ENCODE results near the gene PPP6R3. TPM values are rescaled to one million over a fixed set of nuclear protein-coding genes. Genes with fewer than 3 reads are reported as not detected.

Gene PPP6R3
- total and polyA plus RNA-seq, 2 of the 8 experiments (the other 6 are each of a cell fraction or from before 2014, with no cell fraction given): 44.6 to 150 TPM

- Histone ChIP-seq H2BK15ac (ENCODE audit: low read length) (no peak overlapping the region), H2BK12ac (ENCODE audit: low read depth, low read length) (no peak overlapping the region), H3K27me3 (replicated peaks in 1 of 4; ENCODE audit: control insufficient read depth in 3 of 4, extremely low read depth in 1 of 4, insufficient read depth in 3 of 4, low read length in 3 of 4) (no peaks in the 10 kb centered on the region), H3K4me1 (replicated peaks in 1 of 4; ENCODE audit: control insufficient read depth in 3 of 4, insufficient read depth in 4 of 4, low read length in 3 of 4) (no peaks in the 10 kb centered on the region; a peak in 1 of 7 replicates), H3K23ac (ENCODE audit: insufficient read length) (no peak overlapping the region), H4K5ac (ENCODE audit: insufficient read length, low read depth, low read length) (no peak overlapping the region), H2AFZ (ENCODE audit: low read length) (no peak overlapping the region), H2BK5ac (ENCODE audit: low read depth, low read length) (no peak overlapping the region), H3K18ac (ENCODE audit: extremely low read depth, low read length) (no peak overlapping the region), H3K36me3 (ENCODE audit: control insufficient read depth in 2 of 4, insufficient read depth in 4 of 4, low read length in 3 of 4) (no peaks in the 10 kb centered on the region), H3K4me2 (ENCODE audit: insufficient read depth in 1 of 2, low read depth in 2 of 2, low read length in 2 of 2) (no peak overlapping the region), H3K4ac (replicated peaks; ENCODE audit: insufficient read length, low read depth, low read length) (no peak overlapping the region), H2BK20ac (ENCODE audit: low read length) (no peak overlapping the region), H3K79me1 (ENCODE audit: low read depth, low read length) (peaks cover 7% of the 10 kb centered on the region), H3K9me3 (ENCODE audit: insufficient read depth in 2 of 2, low read depth in 1 of 2, low read length in 1 of 2) (no peaks in the 10 kb centered on the region), H2AK5ac (ENCODE audit: low read depth, low read length) (no peak overlapping the region), H3K4me3 (ENCODE audit: extremely low read depth in 1 of 4, insufficient read depth in 2 of 4, low read depth in 3 of 4, low read length in 4 of 4) (no peak overlapping the region), H4K91ac (replicated peaks; ENCODE audit: insufficient read length, low read length) (no peak overlapping the region), H3K9ac (replicated peaks in 1 of 4; ENCODE audit: extremely low read depth in 1 of 4, low read depth in 3 of 4, low read length in 3 of 4) (no peak overlapping the region), H3K23me2 (ENCODE audit: low read depth, low read length) (no peaks in the 10 kb centered on the region), H3K56ac (replicated peaks; ENCODE audit: insufficient read length, low read depth, low read length) (no peak overlapping the region), H4K20me1 (replicated peaks in 1 of 2; ENCODE audit: control insufficient read depth in 1 of 2, insufficient read depth in 2 of 2, low read length in 2 of 2) (peaks cover 30 to 31% of the 10 kb centered on the region in 2 experiments), H2BK120ac (replicated peaks; ENCODE audit: low read depth, low read length) (no peak overlapping the region), H3K79me2 (ENCODE audit: control insufficient read depth in 1 of 2, insufficient read depth in 2 of 2, low read length in 2 of 2) (peaks cover 25 to 99% of the 10 kb centered on the region in 2 experiments), H3K27ac (ENCODE audit: low read depth, low read length) (no peak overlapping the region), H3K14ac (ENCODE audit: insufficient read length) (no peak overlapping the region), H4K8ac (ENCODE audit: extremely low read depth, insufficient read depth, low read length) (no peak overlapping the region)
- no peak for DNase-seq (ENCODE audit: low read depth in 1 of 2, low spot score in 2 of 2)
- WGBS, 2 experiments (ENCODE audit: extremely low coverage in 1 of 2, insufficient coverage in 1 of 2, insufficient read length in 1 of 2, insufficient replicate concordance in 2 of 2, low coverage in 1 of 2, low lambda C conversion rate in 2 of 2, missing lambda C conversion rate in 1 of 2): 94% methylated on average over 6 of the region's 6 CpGs; no CpG with 5 or more reads in 1 of the 2 experiments
- ChIA-PET CTCF (ENCODE audit: partially characterized antibody) (interaction anchor here (1.2 kb wide), 1 partner anchor 9 kb away, joined by 4 read pairs; no protein-coding TSS in a partner anchor), POLR2A (ENCODE audit: partially characterized antibody) (interaction anchor here (1.3 to 1.7 kb wide), 2 partner anchors 9 to 16 kb away, joined by 3 read pairs; no protein-coding TSS in a partner anchor)
- no peak for FAIRE-seq
- TF ChIP-seq, protein P1, sequence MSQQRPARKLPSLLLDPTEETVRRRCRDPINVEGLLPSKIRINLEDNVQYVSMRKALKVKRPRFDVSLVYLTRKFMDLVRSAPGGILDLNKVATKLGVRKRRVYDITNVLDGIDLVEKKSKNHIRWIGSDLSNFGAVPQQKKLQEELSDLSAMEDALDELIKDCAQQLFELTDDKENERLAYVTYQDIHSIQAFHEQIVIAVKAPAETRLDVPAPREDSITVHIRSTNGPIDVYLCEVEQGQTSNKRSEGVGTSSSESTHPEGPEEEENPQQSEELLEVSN (IDR thresholded peaks at IDR 0.05): no peak
- TF ChIP-seq SP4 (IDR thresholded peaks at IDR 0.05; ENCODE audit: low read length): no peak
- TF ChIP-seq USF2 (IDR thresholded peaks at IDR 0.05; ENCODE audit: low read length): no peak
- TF ChIP-seq SIX5 (IDR thresholded peaks at IDR 0.05; ENCODE audit: low read depth, low read length): no peak
- TF ChIP-seq KDM4A (IDR thresholded peaks at IDR 0.05; ENCODE audit: low read depth, low read length, severe bottlenecking): no peak
- no peak for TF ChIP-seq HDAC2 (IDR thresholded peaks at IDR 0.05; ENCODE audit: borderline replicate concordance in 1 of 2, low read depth in 2 of 2, low read length in 2 of 2)
- no peak for TF ChIP-seq BRCA1 (IDR thresholded peaks at IDR 0.05; ENCODE audit: low read depth, low read length)
- TF ChIP-seq RXRA (IDR thresholded peaks at IDR 0.05; ENCODE audit: insufficient read depth, low read depth, low read length): no peak
- TF ChIP-seq YY1 (IDR thresholded peaks at IDR 0.05; ENCODE audit: low read depth, low read length): no peak
- TF ChIP-seq CTBP2 (IDR thresholded peaks at IDR 0.05; ENCODE audit: borderline replicate concordance, insufficient read depth, insufficient read length, low read length): no peak
Measured at GRCh38 chr11:68504432-68505066, 44.0 kb downstream of the PPP6R3 start.
